ENCODE results near the gene P2RY2.

DNA sequence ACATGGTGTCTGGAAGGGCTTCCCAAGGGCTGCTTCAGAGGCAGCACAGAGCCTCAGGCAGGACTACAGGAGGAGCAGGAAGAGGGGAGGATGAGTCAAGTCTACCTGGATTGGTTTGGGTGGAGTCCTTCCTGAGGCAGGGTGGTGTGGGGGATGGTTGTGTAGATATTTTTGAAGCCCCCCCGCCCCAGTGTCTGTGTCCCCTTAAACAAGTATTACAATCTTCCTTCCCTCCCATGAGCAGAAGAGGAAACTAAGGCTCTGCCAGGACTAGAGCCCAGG lies 41.3 kb upstream of the P2RY2 start:
- TF ChIP-seq, protein P1, sequence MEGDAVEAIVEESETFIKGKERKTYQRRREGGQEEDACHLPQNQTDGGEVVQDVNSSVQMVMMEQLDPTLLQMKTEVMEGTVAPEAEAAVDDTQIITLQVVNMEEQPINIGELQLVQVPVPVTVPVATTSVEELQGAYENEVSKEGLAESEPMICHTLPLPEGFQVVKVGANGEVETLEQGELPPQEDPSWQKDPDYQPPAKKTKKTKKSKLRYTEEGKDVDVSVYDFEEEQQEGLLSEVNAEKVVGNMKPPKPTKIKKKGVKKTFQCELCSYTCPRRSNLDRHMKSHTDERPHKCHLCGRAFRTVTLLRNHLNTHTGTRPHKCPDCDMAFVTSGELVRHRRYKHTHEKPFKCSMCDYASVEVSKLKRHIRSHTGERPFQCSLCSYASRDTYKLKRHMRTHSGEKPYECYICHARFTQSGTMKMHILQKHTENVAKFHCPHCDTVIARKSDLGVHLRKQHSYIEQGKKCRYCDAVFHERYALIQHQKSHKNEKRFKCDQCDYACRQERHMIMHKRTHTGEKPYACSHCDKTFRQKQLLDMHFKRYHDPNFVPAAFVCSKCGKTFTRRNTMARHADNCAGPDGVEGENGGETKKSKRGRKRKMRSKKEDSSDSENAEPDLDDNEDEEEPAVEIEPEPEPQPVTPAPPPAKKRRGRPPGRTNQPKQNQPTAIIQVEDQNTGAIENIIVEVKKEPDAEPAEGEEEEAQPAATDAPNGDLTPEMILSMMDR (IDR thresholded peaks at IDR 0.05; ENCODE audit: low read depth, low read length) = no peak
- no peak for TF ChIP-seq EZH2phosphoT487 (IDR thresholded peaks at IDR 0.05; ENCODE audit: low read depth)
